GM12878 (cell line): ENCODE data around the gene BRME1. TPM values are rescaled to one million over a fixed set of nuclear protein-coding genes. Genes with fewer than 3 reads are reported as not detected.

Source experiments
- ATAC-seq: fragments of 200-7000 bp; cut with Tn5 transposase; 3 replicates; pipeline ENCODE4 v1.9.1; 2020; ENCODE audit warnings: mild to moderate bottlenecking, moderate library complexity
- BruUV-seq: library from RNA; stranded (reverse); fragments of 400-500 nt; replicated peaks from 2 replicates; lab custom pipeline; 2021; lab: Mats Ljungman, UMichigan
- CTCF ChIA-PET: fragments of 300-600 bp; sonication (Branson Sonifier 250); formaldehyde crosslinking; extraction: SDS; loops from one replicate; lab custom pipeline; 2021; ENCODE audit warnings: inconsistent platforms; lab: Yijun Ruan, JAX
- POLR2A ChIA-PET: fragments of 350-600 bp; formaldehyde crosslinking; extraction: SDS; loops from one replicate; lab custom pipeline; 2021; ENCODE audit warnings: inconsistent platforms; lab: Charles Lee
- RAD21 ChIA-PET: fragments of 300-600 bp; sonication (Branson Sonifier 250); formaldehyde crosslinking; loops from one replicate; lab custom pipeline; 2023; ENCODE audit warnings: antibody characterized with exemption; ENCODE audit not compliant: unreplicated experiment; lab: Charles Lee
- SMC1A ChIA-PET: fragments of 300-600 bp; sonication (Branson Sonifier 250); formaldehyde crosslinking; loops from one replicate; lab custom pipeline; 2023; ENCODE audit not compliant: unreplicated experiment, uncharacterized antibody; lab: Charles Lee
- DNase-seq: peaks from one replicate; pipeline ENCODE4 v3.0.0-alpha.2; 2011; ENCODE audit warnings: low read depth, low spot score
- FAIRE-seq: peaks from 3 replicates; lab custom pipeline; 2011; peaks lifted over from hg19 to GRCh38; lab: Jason Lieb, UNC
- H2AFZ ChIP-seq: 2 replicates; pipeline ENCODE4 v1.6.0; 2011; ENCODE audit warnings: low read depth, low read length, control low read depth; ENCODE audit not compliant: control insufficient read depth
- H3K27ac ChIP-seq: 2 replicates; pipeline ENCODE4 v1.5.1; 2011; ENCODE audit warnings: control low read depth; ENCODE audit not compliant: control insufficient read depth, insufficient read depth
- H3K27me3 ChIP-seq, 2 experiments: replicated peaks in 1 of 2; 2 replicates each; pipeline versions ENCODE4 v1.6.0 to v1.6.1; 2011; ENCODE audit warnings: low read length in 1 of 2; ENCODE audit not compliant: control insufficient read depth in 2 of 2, insufficient read depth in 2 of 2
- H3K36me3 ChIP-seq, 2 experiments: 2 replicates each; pipeline ENCODE4 v1.5.1; 2011; ENCODE audit warnings: low read length in 1 of 2; ENCODE audit not compliant: control insufficient read depth in 2 of 2, insufficient read depth in 2 of 2
- H3K4me1 ChIP-seq: 2 replicates; pipeline ENCODE4 v1.6.1; 2011; ENCODE audit warnings: mild to moderate bottlenecking, low read length, moderate library complexity, mixed read lengths; ENCODE audit not compliant: control insufficient read depth, insufficient read depth
- H3K4me2 ChIP-seq: 2 replicates; pipeline ENCODE4 v1.6.0; 2011; ENCODE audit warnings: control low read depth; ENCODE audit not compliant: control insufficient read depth, insufficient read depth
- H3K4me3 ChIP-seq: fragments of 200-600 bp; sonication (generic); 2 replicates; pipeline ENCODE4 v1.5.1; 2016
- H3K79me2 ChIP-seq: 2 replicates; pipeline ENCODE4 v1.6.0; 2011; ENCODE audit warnings: low read length; ENCODE audit not compliant: control insufficient read depth, insufficient read depth
- H3K9ac ChIP-seq: 2 replicates; pipeline ENCODE4 v1.8.0; 2011; ENCODE audit warnings: low read length, control low read depth, mixed read lengths; ENCODE audit not compliant: control insufficient read depth, insufficient read depth
- H3K9me3 ChIP-seq: replicated peaks from 3 replicates; pipeline ENCODE4 v1.5.1; 2011; ENCODE audit warnings: mild to moderate bottlenecking, low read length; ENCODE audit not compliant: control insufficient read depth, insufficient read depth
- H4K20me1 ChIP-seq: 2 replicates; pipeline ENCODE4 v1.6.0; 2011; ENCODE audit not compliant: control insufficient read depth, insufficient read depth
- BCLAF1 ChIP-seq: fragments of 450-650 bp; IDR thresholded peaks from 2 replicates; pipeline ENCODE4 v1.6.1; 2017; ENCODE audit warnings: antibody characterized with exemption, mild to moderate bottlenecking, moderate library complexity
- CEBPB ChIP-seq, 2 experiments: fragments of 150-350 bp in 1 of 2; IDR thresholded peaks; 2 replicates each; pipeline ENCODE4 v1.6.1; 2012 to 2014; ENCODE audit warnings: low read depth in 2 of 2, low read length in 2 of 2, borderline replicate concordance in 1 of 2, inconsistent platforms in 1 of 2
- CREM ChIP-seq: IDR thresholded peaks from 2 replicates; pipeline ENCODE4 v1.6.1; 2014; ENCODE audit warnings: antibody characterized with exemption, low read depth
- EGR1 ChIP-seq, 2 experiments: IDR thresholded peaks; 1 replicate in 1 of 2; 2 replicates in 1 of 2; pipeline ENCODE4 v1.6.1; 2011 to 2012; ENCODE audit warnings: low read depth in 2 of 2, low read length in 2 of 2, borderline replicate concordance in 1 of 2, mild to moderate bottlenecking in 1 of 2, moderate library complexity in 1 of 2
- FOS ChIP-seq: IDR thresholded peaks from 3 replicates; pipeline ENCODE4 v1.6.1; 2011; ENCODE audit warnings: borderline replicate concordance; ENCODE audit not compliant: insufficient read length; ENCODE audit errors: extremely low read depth
- FOXK2 ChIP-seq: fragments of 450-650 bp; IDR thresholded peaks from 2 replicates; pipeline ENCODE4 v1.6.1; 2017; ENCODE audit warnings: mild to moderate bottlenecking, moderate library complexity
- HCFC1 ChIP-seq: fragments of 150-350 bp; IDR thresholded peaks from 2 replicates; pipeline ENCODE4 v1.6.1; 2014; ENCODE audit warnings: low read length
- IKZF2 ChIP-seq, 2 experiments: fragments of 450-650 bp; IDR thresholded peaks; 2 replicates each; pipeline ENCODE4 v1.6.1; 2017; ENCODE audit warnings: mild to moderate bottlenecking in 2 of 2, moderate library complexity in 2 of 2
- JUNB ChIP-seq: IDR thresholded peaks from 2 replicates; pipeline ENCODE4 v1.6.1; 2016; ENCODE audit warnings: antibody characterized with exemption, mild to moderate bottlenecking
- KDM1A ChIP-seq: fragments of 200-600 bp; sonication (generic); IDR thresholded peaks from 2 replicates; pipeline ENCODE4 v1.6.1; 2016; ENCODE audit warnings: borderline replicate concordance
- MEF2B ChIP-seq: fragments of 450-650 bp; IDR thresholded peaks from 2 replicates; pipeline ENCODE4 v1.6.1; 2018; ENCODE audit warnings: mild to moderate bottlenecking, moderate library complexity; ENCODE audit not compliant: partially characterized antibody, poor library complexity, severe bottlenecking
- NR2F1 ChIP-seq: fragments of 450-650 bp; conservative IDR thresholded peaks from 2 replicates; pipeline ENCODE4 v1.6.1; 2017; ENCODE audit warnings: mild to moderate bottlenecking
- PML ChIP-seq: IDR thresholded peaks from 2 replicates; pipeline ENCODE4 v1.6.1; 2012; ENCODE audit warnings: low read length, inconsistent platforms
- RBBP5 ChIP-seq: fragments of 200-600 bp; sonication (generic); conservative IDR thresholded peaks from 2 replicates; pipeline ENCODE4 v1.6.1; 2016
- STAT1 ChIP-seq: fragments of 450-650 bp; conservative IDR thresholded peaks from 2 replicates; pipeline ENCODE4 v1.6.1; 2014; ENCODE audit warnings: antibody characterized with exemption, mild to moderate bottlenecking
- ZNF274 ChIP-seq: IDR thresholded peaks from one replicate; pipeline ENCODE4 v1.8.0; 2011; ENCODE audit not compliant: insufficient read length, insufficient read depth
- WGBS: methylation state at CpG from one replicate; pipeline ENCODE4 v1.1.6; 2016; ENCODE audit warnings: low lambda C conversion rate; ENCODE audit not compliant: insufficient replicate concordance, insufficient coverage; ENCODE audit errors: missing lambda C conversion rate; 5-methylcytosine and 5-hydroxymethylcytosine counted together
- in situ Hi-C: fragments of 300-500 bp; cut with MboI; formaldehyde crosslinking; loops from 9 replicates; pipeline ENCODE4 v1.14.3; 2018; ENCODE audit warnings: mixed read lengths
- intact Hi-C: fragments of 100-400 bp; cut with micrococcal nuclease; formaldehyde crosslinking; loops from one replicate; pipeline ENCODE4 v1.14.2; 2022; ENCODE audit not compliant: unreplicated experiment
- polyA plus RNA-seq, 11 experiments: library from polyadenylated mRNA; depleted of rRNA in 4 of 11; unstranded in 6 of 11; stranded (reverse) in 5 of 11; fragments of >200 nt; fragmentation: Nextera tagmentation in 4 of 11; fragmentation: Illumina TruSeq in 1 of 11; extraction: Ambion mirVana in 4 of 11; extraction: Trizol in 1 of 11; gene quantifications; 1 replicate in 1 of 11; 2 replicates in 10 of 11; pipeline versions ENCODE4 v1.2.1 to v1.2.3, GENCODE V29; 2011 to 2016; ENCODE audit warnings: inconsistent platforms in 2 of 11, missing spikeins in 2 of 11, low read depth in 1 of 11
- total RNA-seq, 4 experiments: library from RNA; depleted of rRNA in 3 of 4; stranded (reverse); fragments of >200 nt in 3 of 4; fragmentation: Illumina TruSeq in 1 of 4; extraction: Trizol in 1 of 4; gene quantifications; 2 replicates each; pipeline versions ENCODE4 v1.2.1 to v1.2.3, GENCODE V29; 2013 to 2021
- TF ChIP-seq, protein P1 (sequence below): fragments of 450-650 bp; IDR thresholded peaks from 2 replicates; pipeline ENCODE4 v1.6.1; 2016; ENCODE audit warnings: mild to moderate bottlenecking, moderate library complexity, borderline replicate concordance

BRME1 gene
- total and polyA plus RNA-seq, 10 of the 15 experiments (the other 5 are each of a cell fraction or from before 2014, with no cell fraction given), result 0.07 to 2.2 (median 1.1) TPM; not detected in 1

DNA sequence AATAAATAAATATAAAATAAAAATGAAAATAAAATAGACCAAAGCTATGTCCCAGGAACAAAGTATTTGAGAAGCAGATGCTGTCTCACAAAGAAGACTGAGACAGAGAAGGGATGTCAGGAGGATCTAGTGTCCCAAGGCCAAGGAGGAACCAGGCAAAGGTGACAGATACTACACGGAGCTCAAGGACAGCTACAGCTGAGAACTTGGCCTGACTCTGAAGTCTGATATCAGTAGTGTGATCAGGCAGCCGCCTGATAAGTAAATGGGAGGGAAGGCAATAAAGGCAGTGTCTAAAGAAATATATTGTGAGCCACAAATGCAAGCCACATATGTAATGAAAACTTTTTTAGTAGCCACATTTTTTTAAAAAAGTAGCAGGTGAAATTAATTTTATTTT, 49.4 kb downstream of the BRME1 start:
- Histone ChIP-seq H4K20me1 (no peaks in the 10 kb centered on the region), H3K27me3 (no peaks in the 10 kb centered on the region), H3K36me3 (no peaks in the 10 kb centered on the region), H3K4me3 (no peak overlapping the region), H3K4me1 (peaks cover 7% of the 10 kb centered on the region), H2AFZ (no peak overlapping the region), H3K4me2 (no peak overlapping the region), H3K27ac (no peak overlapping the region), H3K9me3 (no peaks in the 10 kb centered on the region), H3K79me2 (no peaks in the 10 kb centered on the region), H3K9ac (no peak overlapping the region)
- SMC1A ChIA-PET, result interaction anchor here (0.9 to 1.9 kb wide), 3 partner anchors 10 to 82 kb away, joined by 3 to 4 read pairs (median 4); partner anchors contain the start of gene C19orf53
- TF ChIP-seq BCLAF1 (no peak), IKZF2 (IDR thresholded peaks at IDR 0.05) (no peak), HCFC1 (no peak), MEF2B (no peak), KDM1A (no peak), PML (no peak), JUNB (no peak), EGR1 (IDR thresholded peaks at IDR 0.05; ENCODE audit: borderline replicate concordance in 1 of 2, low read depth in 2 of 2, low read length in 2 of 2) (no peak), CREM (no peak), CEBPB (IDR thresholded peaks at IDR 0.05; ENCODE audit: borderline replicate concordance in 1 of 2, low read depth in 2 of 2, low read length in 2 of 2) (no peak), ZNF274 (no peak), STAT1 (no peak), FOXK2 (no peak), NR2F1 (no peak), FOS (no peak), RBBP5 (no peak)
- TF ChIP-seq, protein P1, sequence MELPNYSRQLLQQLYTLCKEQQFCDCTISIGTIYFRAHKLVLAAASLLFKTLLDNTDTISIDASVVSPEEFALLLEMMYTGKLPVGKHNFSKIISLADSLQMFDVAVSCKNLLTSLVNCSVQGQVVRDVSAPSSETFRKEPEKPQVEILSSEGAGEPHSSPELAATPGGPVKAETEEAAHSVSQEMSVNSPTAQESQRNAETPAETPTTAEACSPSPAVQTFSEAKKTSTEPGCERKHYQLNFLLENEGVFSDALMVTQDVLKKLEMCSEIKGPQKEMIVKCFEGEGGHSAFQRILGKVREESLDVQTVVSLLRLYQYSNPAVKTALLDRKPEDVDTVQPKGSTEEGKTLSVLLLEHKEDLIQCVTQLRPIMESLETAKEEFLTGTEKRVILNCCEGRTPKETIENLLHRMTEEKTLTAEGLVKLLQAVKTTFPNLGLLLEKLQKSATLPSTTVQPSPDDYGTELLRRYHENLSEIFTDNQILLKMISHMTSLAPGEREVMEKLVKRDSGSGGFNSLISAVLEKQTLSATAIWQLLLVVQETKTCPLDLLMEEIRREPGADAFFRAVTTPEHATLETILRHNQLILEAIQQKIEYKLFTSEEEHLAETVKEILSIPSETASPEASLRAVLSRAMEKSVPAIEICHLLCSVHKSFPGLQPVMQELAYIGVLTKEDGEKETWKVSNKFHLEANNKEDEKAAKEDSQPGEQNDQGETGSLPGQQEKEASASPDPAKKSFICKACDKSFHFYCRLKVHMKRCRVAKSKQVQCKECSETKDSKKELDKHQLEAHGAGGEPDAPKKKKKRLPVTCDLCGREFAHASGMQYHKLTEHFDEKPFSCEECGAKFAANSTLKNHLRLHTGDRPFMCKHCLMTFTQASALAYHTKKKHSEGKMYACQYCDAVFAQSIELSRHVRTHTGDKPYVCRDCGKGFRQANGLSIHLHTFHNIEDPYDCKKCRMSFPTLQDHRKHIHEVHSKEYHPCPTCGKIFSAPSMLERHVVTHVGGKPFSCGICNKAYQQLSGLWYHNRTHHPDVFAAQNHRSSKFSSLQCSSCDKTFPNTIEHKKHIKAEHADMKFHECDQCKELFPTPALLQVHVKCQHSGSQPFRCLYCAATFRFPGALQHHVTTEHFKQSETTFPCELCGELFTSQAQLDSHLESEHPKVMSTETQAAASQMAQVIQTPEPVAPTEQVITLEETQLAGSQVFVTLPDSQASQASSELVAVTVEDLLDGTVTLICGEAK, result no peak
- CTCF ChIA-PET, result no interaction called here
- DNase-seq (no peak), FAIRE-seq (no peak), ATAC-seq (no peak)
- intact Hi-C loops (no loop called here), in situ Hi-C loops (no loop called here)
- WGBS, result 47% methylated on average over 2 of the region's 2 CpGs
- POLR2A ChIA-PET, result interaction anchor here (0.5 to 8.5 kb wide), 4 partner anchors 9 to 667 kb away, joined by 3 to 79 read pairs (median 3); no protein-coding TSS in a partner anchor
- no TSS peak for BruUV-seq
- RAD21 ChIA-PET, result interaction anchor here (2.1 kb wide), 1 partner anchor 9 kb away, joined by 9 read pairs; no protein-coding TSS in a partner anchor
